ENCODE measurements around the gene CCHCR1.

CCHCR1 gene

DNA sequence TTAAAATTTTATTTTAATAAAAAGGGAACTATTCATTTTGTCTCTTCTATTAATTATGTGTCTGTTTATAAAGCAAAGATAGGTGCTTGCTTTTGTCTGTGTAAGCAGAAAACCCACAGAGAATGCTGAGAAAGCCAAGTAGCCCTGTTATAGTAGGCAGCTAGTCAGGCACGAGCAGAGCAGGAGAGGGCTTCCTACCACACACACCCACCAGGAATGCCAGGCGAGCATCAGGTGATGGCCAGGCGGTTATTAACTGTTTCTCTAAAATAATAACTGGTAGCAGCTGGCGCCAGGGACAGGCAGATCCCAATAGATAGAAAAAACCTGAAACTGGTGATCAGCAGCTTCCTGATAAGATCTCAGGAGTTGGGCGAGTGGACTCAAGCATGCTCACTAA, 60.9 kb downstream of the CCHCR1 start:
- DNase-seq, result no peak

DNA sequence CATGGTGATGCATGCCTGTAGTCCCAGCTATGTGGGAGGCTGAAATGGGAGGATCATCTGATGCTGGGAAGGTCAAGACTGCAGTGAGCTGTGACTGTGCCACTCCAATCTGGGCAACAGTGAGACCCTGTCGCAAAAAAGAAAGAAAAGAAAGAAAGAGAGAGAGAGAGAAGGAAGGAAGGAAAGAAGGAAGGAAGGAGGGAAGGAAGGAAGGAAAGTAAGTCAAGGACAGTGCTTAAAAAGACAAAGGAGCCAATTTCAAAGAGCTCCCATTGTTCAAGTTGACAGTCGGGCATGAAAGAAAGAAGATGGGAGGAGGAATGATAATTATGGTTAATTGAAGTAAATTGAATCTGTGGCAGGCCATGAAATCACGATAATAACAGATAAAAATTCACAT, 61.4 kb downstream of the CCHCR1 start:
- no peak for DNase-seq

DNA sequence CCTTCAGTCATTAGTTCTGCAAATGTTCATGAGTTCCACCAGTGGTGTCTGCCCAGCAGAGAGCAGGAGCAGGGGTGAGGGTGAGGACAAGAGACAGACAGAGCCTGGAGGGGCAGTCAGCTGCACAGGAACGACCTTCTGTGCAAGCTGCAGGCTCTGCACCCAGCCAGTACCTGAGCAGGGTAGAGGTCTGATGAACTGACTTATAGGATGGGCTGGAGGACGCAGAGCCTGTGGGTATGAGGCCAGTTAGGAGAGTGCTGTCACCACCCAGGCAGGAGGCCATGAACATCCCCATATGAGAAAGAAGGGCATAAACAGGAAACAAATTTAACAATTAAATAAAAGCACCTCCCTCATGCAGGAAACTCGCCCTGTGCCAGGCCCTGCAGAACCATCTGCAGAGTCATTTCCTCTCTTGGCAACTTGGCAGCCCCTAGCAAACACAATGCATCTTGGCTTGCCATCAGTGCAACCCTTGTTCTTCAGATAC, 63.2 kb downstream of the CCHCR1 start:
- no peak for DNase-seq

DNA sequence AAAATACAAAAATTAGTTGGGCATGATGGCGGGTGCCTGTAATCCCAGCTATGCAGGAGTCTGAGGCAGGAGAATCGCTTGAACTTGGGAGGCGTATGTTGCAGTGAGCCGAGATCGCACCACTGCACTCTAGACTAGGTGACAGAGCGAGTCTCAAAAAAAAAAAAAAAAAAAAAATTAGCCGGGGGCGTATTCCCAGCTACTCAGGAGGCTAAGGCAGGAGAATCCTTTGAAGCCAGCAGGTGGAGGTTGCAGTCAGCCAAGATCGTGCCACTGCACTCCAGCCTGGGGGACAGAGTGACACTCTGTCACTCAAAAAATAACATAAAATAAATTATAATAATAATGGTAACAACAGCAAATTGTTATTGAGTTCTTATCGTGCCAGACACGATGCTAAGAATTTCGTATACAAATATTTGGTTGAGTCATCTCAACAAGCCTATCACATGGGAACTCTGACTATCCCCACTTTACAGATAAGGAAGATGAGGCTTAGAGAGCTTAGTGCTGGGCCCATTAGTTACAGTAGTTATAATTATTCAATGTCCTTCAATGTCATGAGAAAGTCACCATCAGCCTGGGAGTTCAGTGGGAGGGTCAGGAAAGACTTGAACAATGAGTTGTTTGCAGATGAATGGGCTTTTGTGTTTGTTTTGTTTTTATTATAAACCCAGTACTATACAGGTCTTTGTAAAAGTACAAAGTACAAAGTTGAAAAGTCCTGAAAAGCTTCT, 64.7 kb downstream of the CCHCR1 start:
- no peak for DNase-seq

All from SW 1271 (cell line).